ENCODE data around the gene MGME1.

MGME1 gene

DNA sequence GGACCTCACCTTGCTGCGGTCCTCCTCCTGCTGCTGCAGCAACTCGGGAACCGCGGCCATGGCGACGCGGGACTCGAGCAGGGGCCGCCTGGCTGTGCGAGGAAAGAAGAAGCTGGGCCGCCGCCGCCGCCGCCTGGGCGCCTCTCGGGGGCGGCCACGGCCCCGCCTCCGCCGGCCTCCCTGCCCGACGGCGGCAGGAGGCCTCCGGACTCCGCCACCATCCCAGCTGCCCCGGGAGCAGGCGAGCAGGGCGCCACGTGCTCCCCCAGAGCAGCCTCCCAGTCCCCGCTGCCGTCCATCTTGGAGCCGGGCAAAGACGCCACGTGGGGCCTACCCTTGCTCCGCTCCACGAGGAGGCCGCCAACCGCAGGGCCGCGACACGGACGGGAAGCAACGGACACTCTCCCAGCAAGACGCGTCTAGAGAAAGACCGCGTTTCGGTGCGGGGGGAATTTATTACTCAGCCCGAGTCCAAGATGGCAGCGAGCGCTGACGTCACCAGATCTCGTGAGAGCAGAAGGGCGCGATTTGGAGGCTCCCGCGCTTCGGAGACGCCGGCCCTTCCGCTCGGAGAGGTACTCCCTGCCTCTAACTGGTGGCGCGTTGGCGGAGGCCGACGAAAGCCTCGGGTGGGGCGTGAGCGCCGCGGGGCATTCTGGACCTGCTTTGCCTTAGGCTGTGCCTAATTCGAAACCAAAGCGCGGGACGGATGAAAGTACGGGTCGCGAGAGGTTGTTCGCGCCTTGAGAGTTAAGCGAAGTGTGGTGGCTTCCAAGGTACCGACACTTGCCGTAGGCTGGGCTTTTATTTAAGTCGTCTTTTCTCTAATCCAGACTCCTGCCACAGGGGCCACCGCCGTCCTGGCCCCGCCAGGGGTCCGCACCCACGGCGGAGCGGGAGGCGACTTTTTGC is at the start of gene MGME1, which contains the start of gene SNX5:
Gene MGME1 (plus strand): TSS at position 653 of the 912 bp plus-strand sequence. CDS start 842 bp downstream, outside the sequence.
Gene SNX5 (minus strand): TSS at position 429 of the 912 bp plus-strand sequence. CDS start 369 bp downstream, at position 60.
- DNase-seq: peak; percentile 98

DNA sequence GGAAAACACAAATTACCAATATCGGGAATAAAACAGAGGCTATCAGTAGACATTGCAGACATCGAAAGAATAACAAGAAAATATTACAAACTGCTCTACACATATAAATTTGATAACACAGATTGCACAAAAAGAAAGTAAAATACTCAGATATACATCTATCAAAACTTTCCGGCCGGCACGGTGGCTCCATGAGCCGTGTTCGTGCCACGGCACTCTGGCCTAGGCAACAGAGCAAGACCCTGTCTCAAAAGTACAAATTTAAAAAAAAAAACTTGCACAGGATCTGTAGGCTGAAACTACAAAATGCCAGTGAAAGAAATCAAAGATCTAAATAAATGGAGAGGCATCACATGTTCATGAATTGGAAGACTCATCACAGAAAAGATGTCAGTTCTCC is 49.7 kb upstream of the MGME1 start:
- no peak for DNase-seq

DNA sequence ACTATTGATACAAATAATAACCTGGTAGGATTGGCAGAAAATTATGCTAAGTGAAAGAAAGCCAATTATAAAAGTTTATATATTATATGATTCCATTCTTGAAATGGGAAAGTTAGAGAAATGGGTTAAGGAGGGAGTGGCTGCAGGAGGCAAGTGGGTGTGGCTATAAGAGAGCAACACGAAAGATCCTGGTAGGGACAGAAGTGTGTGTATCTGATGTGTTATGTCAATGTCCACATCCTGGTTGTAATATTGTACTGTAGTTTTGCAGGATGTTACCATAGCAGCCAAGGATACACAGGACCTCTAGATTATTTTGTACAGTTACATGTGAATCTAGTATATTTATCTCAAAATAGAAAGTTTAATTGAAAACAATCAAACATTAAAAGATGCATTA is 47.0 kb upstream of the MGME1 start:
- DNase-seq: no peak

DNA sequence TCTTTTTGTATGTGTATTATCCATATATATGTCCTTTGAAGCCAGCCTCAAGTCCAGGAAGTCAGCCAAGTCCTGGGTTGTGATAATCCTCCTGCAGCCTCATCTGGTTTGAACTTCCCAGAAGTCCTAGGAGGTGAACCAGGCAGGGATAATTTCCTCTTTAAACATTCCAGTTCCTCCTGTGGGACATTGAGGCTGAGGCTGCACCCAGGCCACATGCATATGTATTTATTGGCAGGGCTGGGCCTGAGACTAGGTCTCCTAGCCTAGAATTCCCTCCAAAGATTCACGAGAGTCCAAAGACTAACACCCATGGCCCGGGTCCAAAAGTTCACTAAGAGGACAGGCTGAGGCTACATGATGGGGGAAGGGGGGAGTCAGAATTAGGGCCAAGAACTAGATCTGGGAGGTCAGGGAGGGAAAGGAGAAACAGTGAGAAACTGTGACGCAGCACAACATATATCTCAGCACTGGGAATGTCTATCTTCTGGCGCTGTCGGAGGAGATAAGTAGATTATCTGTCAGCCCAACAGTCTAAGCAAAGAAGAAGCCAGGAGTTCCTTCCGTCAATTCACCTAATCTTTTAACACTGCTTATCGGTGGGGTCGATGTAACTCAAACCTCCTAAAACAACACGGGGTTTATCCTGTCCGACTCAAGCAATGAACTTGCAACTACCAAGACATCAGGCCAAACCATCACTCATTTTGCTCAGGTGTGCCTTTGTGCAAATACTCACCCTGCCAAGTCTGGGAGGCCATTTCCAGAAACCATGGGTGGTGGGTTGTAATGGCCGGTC is 43.5 kb upstream of the MGME1 start:
- no peak for DNase-seq

DNA sequence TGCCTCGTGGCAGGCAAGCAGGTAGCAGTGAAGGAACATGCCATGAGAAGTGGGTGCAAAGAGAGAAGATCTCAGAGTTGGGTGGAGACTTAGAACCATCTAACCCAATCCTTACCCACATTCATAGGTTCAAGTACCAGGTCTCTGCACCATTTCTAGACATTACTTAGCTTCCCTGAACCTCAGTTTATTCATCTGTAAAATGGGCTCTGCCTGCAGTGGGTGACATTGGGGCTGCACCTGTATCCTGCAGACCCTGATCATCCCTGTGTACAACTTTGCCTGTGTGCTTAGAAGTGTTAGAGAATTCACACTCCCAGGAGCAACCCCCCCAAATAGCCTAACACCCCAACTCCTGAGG is 42.9 kb upstream of the MGME1 start:
- DNase-seq: no peak

DNA sequence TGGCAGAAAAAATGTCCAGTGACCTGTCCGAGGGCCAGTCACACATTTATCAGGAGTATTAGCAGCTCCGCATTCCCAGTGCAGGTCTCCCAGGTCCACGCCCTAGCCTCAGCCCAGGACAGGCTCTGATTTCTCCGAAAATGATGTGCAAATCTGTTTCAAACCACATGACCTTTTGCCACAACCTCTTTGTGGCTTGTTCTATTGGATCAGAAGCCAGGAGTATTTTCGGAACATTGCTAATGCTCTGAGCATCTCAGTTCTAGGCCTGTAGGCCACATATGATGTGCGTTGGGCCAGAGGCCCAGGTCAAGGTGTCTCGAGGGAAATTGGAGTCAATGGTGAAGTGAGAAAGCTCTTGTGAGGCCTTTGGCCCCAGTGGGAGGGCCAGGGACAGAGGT is 40.6 kb upstream of the MGME1 start:
- DNase-seq: no peak

DNA sequence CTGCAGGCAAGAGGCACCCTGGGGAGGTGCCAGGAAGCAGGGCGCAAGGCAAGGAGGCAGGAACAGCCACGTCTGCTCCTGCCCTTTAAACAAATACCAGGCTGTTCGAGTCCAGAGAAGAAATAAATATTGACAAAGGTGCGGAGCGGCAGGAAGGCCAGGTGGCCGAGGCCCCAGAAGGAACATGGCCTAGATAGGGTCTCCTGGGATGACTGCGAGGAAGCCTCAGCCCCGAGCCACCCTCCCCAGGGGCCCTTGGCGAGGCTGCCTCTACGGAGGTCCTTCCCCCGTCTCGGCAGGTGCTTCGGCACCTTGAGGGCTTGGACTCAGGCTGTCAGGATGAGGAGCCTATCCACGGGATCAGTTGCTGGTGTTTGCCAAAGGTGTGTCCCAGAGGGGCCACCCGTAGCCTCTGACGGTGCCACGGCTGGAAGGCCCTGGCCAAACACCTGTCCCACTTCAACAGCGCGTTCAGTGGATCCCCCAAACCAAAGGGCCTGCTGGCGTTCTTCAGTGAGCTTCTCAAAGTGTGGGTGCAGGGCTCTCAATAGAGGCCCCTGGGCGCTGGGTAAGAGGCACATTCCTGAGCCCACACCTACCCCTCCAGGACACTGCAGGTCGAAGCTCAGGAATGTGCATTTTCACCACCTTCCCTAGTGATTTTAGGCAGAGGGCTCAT is 40.0 kb upstream of the MGME1 start:
- DNase-seq: no peak

DNA sequence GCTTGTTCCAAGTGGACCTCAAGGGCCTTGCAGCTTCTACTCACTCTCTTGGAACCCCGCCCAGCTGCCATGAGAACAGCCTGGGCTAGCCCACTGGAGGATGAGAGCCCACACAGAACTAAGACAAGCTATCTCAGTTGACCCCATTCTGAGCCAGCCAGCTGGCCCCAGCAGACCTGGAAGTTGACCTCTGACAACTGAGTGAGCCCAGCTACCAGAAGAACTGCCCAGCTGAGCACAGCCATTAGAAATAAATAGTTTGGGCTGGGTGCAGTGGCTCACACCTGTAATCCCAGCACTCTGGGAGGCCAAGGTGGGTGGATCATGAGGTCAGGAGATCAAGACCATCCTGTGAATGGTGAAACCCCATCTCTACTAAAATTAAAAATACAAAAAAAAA is 37.3 kb upstream of the MGME1 start:
- no peak for DNase-seq

- no peak for DNase-seq
Measured at GRCh38 chr20:17932396-17932795, 36.4 kb upstream of the MGME1 start.

- no peak for DNase-seq
Measured at GRCh38 chr20:17933121-17933520, 35.7 kb upstream of the MGME1 start.

DNA sequence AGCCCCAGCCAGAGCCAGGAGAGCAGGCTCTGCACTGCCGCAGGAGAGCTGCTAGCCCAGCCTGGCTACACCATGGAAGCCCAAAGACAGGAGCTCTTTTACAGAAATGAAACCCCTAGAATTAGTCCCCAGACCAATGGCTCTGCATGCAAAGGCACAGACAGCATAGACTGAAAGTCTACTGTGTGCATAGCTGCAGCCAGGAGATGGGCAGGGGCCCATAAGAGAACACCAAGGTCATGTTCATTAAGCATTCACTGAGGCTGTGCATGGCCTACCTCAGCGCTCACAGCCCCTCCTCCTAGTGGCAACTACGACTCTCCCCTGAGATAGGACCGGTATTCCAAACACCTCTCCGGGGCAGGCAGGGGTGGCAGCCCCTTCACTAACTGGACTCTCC is 35.1 kb upstream of the MGME1 start:
- DNase-seq: no peak

GRCh38 chr20:17934141-17934862 is 34.5 kb upstream of the MGME1 start:
- DNase-seq: no peak

DNA sequence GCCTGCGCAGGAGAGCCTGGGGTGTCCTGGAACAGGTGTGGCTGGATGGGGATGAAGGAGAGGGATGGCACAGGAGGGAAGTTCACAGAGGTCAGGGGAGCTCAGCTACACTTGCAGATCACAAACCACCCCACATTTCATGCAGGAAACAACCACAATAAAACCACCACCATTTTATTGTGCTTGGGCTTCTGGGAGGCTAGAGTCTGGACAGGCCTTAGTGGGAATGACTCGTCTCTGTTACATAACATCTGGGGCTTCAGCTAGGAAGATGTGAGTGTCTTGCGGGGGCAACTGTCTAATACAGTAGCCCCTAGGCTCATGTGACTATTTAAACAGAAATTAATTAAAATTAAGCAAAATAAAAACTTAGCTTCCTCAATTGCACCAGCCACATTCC is 33.6 kb upstream of the MGME1 start:
- DNase-seq: no peak

- no peak for DNase-seq
Measured at GRCh38 chr20:17935761-17936160, 33.1 kb upstream of the MGME1 start.

- no peak for DNase-seq
Measured at GRCh38 chr20:17936286-17936760, 32.5 kb upstream of the MGME1 start.

DNA sequence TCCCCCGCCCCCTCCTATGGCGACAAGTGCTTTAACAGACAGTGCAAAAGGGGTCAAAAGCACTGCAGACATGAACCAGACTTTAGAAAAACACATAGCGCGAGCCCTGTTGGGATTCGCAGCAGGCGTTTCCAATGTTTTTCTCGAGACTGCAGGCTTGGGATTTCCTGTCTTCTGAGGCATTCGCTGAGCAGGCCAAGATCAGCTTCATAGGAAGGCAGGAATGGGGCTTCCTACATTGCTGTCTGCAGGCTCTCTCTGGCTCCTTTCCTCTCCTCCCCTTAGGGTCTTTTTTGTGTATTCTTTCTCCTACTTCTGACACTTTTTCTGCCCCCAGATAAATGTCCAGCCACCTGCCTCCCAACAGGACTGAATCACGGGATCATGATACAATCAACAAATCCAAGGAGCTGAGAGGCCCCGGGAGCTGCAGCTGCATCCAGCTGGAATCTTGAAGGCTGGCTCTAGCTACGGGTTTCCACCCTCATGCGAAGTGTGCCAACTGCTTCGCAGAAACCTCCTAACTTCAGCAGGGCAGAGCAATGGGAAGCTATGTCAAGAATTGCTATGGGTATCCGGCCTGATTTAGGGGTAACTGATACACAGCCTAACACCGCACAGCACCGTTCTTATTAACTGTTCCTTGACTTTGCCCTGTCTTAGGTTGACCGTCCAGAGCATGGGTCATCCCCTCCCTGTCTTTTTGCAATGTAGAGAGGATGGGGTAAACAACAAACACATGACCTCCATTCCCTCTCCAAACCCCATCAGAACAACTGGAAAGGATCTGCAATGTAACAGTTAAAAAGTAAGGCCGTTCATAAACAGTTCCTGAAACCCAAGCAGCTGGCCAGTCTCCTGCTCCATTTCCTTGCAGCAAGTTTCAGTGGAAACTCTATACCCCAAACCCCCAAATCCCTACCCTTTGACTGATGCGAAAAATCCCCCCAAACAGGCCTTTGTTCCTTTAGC is 31.8 kb upstream of the MGME1 start:
- no peak for DNase-seq

GRCh38 chr20:17938871-17939619 is 29.8 kb upstream of the MGME1 start:
- DNase-seq: peak; percentile 70

DNA sequence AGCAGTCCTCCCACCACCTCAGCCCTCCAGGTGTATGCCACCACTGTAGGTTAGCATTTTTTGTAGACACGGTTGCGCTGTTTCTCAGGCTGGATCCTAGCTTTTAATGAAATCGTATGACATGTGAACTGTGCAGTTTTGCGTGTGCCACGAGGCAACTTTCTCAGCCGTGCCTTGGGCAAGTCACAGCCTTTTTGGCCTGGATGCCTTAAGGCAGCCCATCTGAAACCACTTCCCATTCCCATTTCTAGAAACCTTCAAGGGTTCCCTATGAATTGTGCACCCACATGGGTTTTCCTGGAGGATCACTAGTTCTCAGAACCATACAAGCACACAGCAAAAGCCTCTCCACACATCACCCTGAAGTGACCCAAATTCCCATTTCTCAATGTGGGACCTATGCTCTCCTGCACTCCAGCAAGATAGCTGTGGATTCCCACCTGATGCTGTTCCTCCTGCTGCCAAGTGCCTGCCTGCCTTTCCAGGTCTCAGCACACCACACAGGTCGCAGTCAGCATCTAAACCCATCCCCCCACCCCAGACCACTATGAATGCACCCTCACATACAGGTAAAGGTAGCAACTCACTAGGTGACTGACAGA is 29.1 kb upstream of the MGME1 start:
- no peak for DNase-seq

GRCh38 chr20:17940224-17940971 is 28.4 kb upstream of the MGME1 start:
- DNase-seq: no peak

All from midbrain (tissue), 1 donor.